GM12874 (cell line): ENCODE measurements around the gene FCHSD2.

ENCODE experiments used
- CTCF ChIP-seq: IDR thresholded peaks from 2 replicates; pipeline ENCODE4 v1.5.1; 2011; ENCODE audit warnings: low read depth, mild to moderate bottlenecking, control low read depth, low read length, moderate library complexity; ENCODE audit not compliant: insufficient read depth

The FCHSD2 gene

GRCh38 chr11:72890881-72891280, 251.2 kb downstream of the FCHSD2 start:
- TF ChIP-seq CTCF = no peak

- no peak for TF ChIP-seq CTCF
Observed at GRCh38 chr11:72886619-72887018, 255.5 kb downstream of the FCHSD2 start.

GRCh38 chr11:72885749-72886609, 256.1 kb downstream of the FCHSD2 start:
- no peak for TF ChIP-seq CTCF

GRCh38 chr11:72876147-72876546, 266.0 kb downstream of the FCHSD2 start:
- no peak for TF ChIP-seq CTCF

- TF ChIP-seq CTCF = no peak
Observed at GRCh38 chr11:72875736-72876135, 266.4 kb downstream of the FCHSD2 start.

GRCh38 chr11:72872012-72872411, 270.1 kb downstream of the FCHSD2 start:
- no peak for TF ChIP-seq CTCF

- no peak for TF ChIP-seq CTCF
Observed at GRCh38 chr11:72871119-72871518, 271.0 kb downstream of the FCHSD2 start.
